ENCODE results near the gene DUOXA1. TPM values are rescaled to one million over a fixed set of nuclear protein-coding genes. Genes with fewer than 3 reads are reported as not detected.

Gene DUOXA1
- total and polyA plus RNA-seq, 9 of the 15 experiments (the other 6 are each of a cell fraction or from before 2014, with no cell fraction given): 0.17 to 0.74 (median 0.24) TPM; not detected in 6

GRCh38 chr15:45102226-45102625 lies 27.5 kb downstream of the DUOXA1 start:
- no peak for FAIRE-seq
- H3K79me2 ChIP-seq (ENCODE audit: control insufficient read depth, insufficient read depth, low read length): no peaks in the 10 kb centered on the region
- BruUV-seq (replicated peaks): no TSS peak
- no peaks in the 10 kb centered on the region for H3K36me3 ChIP-seq (ENCODE audit: control insufficient read depth, insufficient read depth, low read length)
- no peaks in the 10 kb centered on the region for H3K9me1 ChIP-seq (ENCODE audit: control insufficient read depth, insufficient read depth, low read length)
- no peaks in the 10 kb centered on the region for H3K9me3 ChIP-seq (replicated peaks; ENCODE audit: control insufficient read depth, insufficient read depth, low read depth, low read length)
- H3K9ac ChIP-seq (ENCODE audit: insufficient read depth in 1 of 2, low read depth in 2 of 2, low read length in 2 of 2): no peak overlapping the region
- no peak overlapping the region for H2AFZ ChIP-seq (ENCODE audit: low read depth, low read length)
- no peak overlapping the region for H3K27ac ChIP-seq (ENCODE audit: extremely low read depth, low read depth, low read length)
- ChIA-PET POLR2A (no interaction called here), CTCF (ENCODE audit: low intra/inter-chr PET ratio) (no interaction called here)
- H4K20me1 ChIP-seq (replicated peaks; ENCODE audit: control insufficient read depth, insufficient read depth, low read length): peaks cover 11% of the 10 kb centered on the region; the same call in 1 of the 2 replicates
- WGBS (ENCODE audit: insufficient coverage, low coverage, missing lambda C conversion rate): 51% methylated on average over 6 of the region's 6 CpGs
- peaks cover 9 to 29% of the 10 kb centered on the region in 2 experiments; a peak in 4 of 5 replicates for H3K27me3 ChIP-seq (ENCODE audit: control insufficient read depth in 2 of 2, insufficient read depth in 2 of 2, low read length in 2 of 2)
- intact Hi-C loops (cut with micrococcal nuclease) (no loop called here), in situ Hi-C loops (cut with MboI) (loop anchor here (25.0 kb wide), 1 partner anchor 140 kb away; the partner anchor contains the start of gene TERB2)
- DNase-seq (ENCODE audit: extremely low read depth in 1 of 4, low spot score in 3 of 4): no peak
- no peaks in the 10 kb centered on the region; a peak in 2 of 5 replicates for H3K4me1 ChIP-seq (replicated peaks in 1 of 2; ENCODE audit: control insufficient read depth in 2 of 2, insufficient read depth in 2 of 2, low read length in 2 of 2)
- ATAC-seq: no peak
- TF ChIP-seq KDM2B (CRISPR knock-in tag; IDR thresholded peaks at IDR 0.05): no peak
- TF ChIP-seq ZNF449 (CRISPR knock-in tag; IDR thresholded peaks at IDR 0.05): no peak
- no peak for TF ChIP-seq RBM25 (IDR thresholded peaks at IDR 0.05; ENCODE audit: low read depth, low read length, severe bottlenecking)
- no peak for TF ChIP-seq ETS2 (tag; IDR thresholded peaks at IDR 0.05; ENCODE audit: borderline replicate concordance, poor library complexity, severe bottlenecking)
- TF ChIP-seq, protein P1, sequence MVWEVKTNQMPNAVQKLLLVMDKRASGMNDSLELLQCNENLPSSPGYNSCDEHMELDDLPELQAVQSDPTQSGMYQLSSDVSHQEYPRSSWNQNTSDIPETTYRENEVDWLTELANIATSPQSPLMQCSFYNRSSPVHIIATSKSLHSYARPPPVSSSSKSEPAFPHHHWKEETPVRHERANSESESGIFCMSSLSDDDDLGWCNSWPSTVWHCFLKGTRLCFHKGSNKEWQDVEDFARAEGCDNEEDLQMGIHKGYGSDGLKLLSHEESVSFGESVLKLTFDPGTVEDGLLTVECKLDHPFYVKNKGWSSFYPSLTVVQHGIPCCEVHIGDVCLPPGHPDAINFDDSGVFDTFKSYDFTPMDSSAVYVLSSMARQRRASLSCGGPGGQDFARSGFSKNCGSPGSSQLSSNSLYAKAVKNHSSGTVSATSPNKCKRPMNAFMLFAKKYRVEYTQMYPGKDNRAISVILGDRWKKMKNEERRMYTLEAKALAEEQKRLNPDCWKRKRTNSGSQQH (CRISPR knock-in tag; IDR thresholded peaks at IDR 0.05): no peak
- TF ChIP-seq ZNF77 (CRISPR knock-in tag; IDR thresholded peaks at IDR 0.05): no peak
- no peak for TF ChIP-seq SMAD1 (IDR thresholded peaks at IDR 0.05; ENCODE audit: low read depth, low read length, partially characterized antibody)
- no peak for TF ChIP-seq HES1 (IDR thresholded peaks at IDR 0.05; ENCODE audit: low read depth)
- no peak for TF ChIP-seq ZNF696 (CRISPR knock-in tag; conservative IDR thresholded peaks at IDR 0.05)
- no peak for TF ChIP-seq LARP7 (IDR thresholded peaks at IDR 0.05)
- TF ChIP-seq TEAD2 (tag; IDR thresholded peaks at IDR 0.05): no peak
- TF ChIP-seq PATZ1 (CRISPR knock-in tag; IDR thresholded peaks at IDR 0.05; ENCODE audit: borderline replicate concordance): no peak
- no peak overlapping the region for H3K4me2 ChIP-seq (ENCODE audit: insufficient read depth, low read length)
- H3K4me3 ChIP-seq: no peak overlapping the region
